Heart right ventricle (tissue), 16 donors: Measurements from ENCODE around the gene DHX29. TPM values are rescaled to one million over a fixed set of nuclear protein-coding genes. Genes with fewer than 3 reads are reported as not detected.

Experiments
- ATAC-seq, 8 donors: fragments of 200-7000 bp; cut with Tn5 transposase; one replicate each; pipeline ENCODE4 v1.9.1; 2020; ENCODE audit warnings: mild to moderate bottlenecking in 8 of 8, moderate library complexity in 8 of 8, moderate number of reproducible peaks in 1 of 8
- DNase-seq, 2 donors: peaks; one replicate each; pipeline ENCODE4 v3.0.0-alpha.2; 2020
- H3K27ac ChIP-seq, 10 donors: fragments of 200-600 bp; sonication (generic) in 2 of 10; one replicate each; pipeline versions ENCODE4 v1.5.0 to v1.8.0; 2020 to 2022; ENCODE audit warnings: mild to moderate bottlenecking in 3 of 10
- H3K27me3 ChIP-seq, 7 donors: fragments of 200-600 bp; one replicate each; pipeline ENCODE4 v1.8.0; 2021 to 2022; ENCODE audit warnings: mild to moderate bottlenecking in 2 of 7
- H3K36me3 ChIP-seq, 9 donors: fragments of 200-600 bp; sonication (generic) in 1 of 9; one replicate each; pipeline versions ENCODE4 v1.5.0 to v1.8.0; 2020 to 2022; ENCODE audit warnings: mild to moderate bottlenecking in 2 of 9
- H3K4me1 ChIP-seq, 9 donors: fragments of 200-600 bp; sonication (generic) in 1 of 9; one replicate each; pipeline versions ENCODE4 v1.5.0 to v1.8.0; 2020 to 2022; ENCODE audit warnings: mild to moderate bottlenecking in 4 of 9
- H3K4me3 ChIP-seq, 10 donors: fragments of 200-600 bp; sonication (generic) in 2 of 10; one replicate each; pipeline versions ENCODE4 v1.5.0 to v1.8.0; 2020 to 2022; ENCODE audit warnings: mild to moderate bottlenecking in 7 of 10, moderate library complexity in 2 of 10
- H3K9me3 ChIP-seq, 11 donors: fragments of 200-600 bp in 10 of 11; sonication (generic) in 2 of 11; one replicate each; pipeline versions ENCODE4 v1.5.0 to v1.8.0; 2013 to 2022; ENCODE audit warnings: mild to moderate bottlenecking in 2 of 11, control low read depth in 1 of 11, moderate library complexity in 1 of 11
- WGBS, 2 donors: extraction: QIAGEN DNeasy Blood & Tissue Kit; methylation state at CpG; one replicate each; pipeline ENCODE4 v1.1.7; 2013; ENCODE audit warnings: inconsistent platforms in 1 of 2; 5-methylcytosine and 5-hydroxymethylcytosine counted together
- intact Hi-C, 10 donors: fragments of 100-400 bp; cut with DNase I; formaldehyde crosslinking; loops; one replicate each; pipeline versions ENCODE4 v1.11.1 to v1.14.2; 2022
- polyA plus RNA-seq, 2 donors: library from polyadenylated mRNA; stranded (reverse); fragments of 200-250 nt; gene quantifications; one replicate each; pipeline ENCODE4 v1.2.3, GENCODE V29; 2013
- total RNA-seq, 10 donors: library from RNA; stranded (reverse); fragmentation: NEBNext Ultra II Directional in 3 of 10; extraction: Animal tissue kit (Norgen Biotek cat#: 25700) in 3 of 10; gene quantifications; one replicate each; pipeline versions ENCODE4 v1.2.1 to v1.2.4, GENCODE V29; 2021 to 2023
- TF ChIP-seq, protein P1 (sequence below), 9 donors: fragments of 200-600 bp; sonication (generic) in 2 of 9; IDR thresholded peaks; one replicate each; pipeline versions ENCODE4 v1.5.0 to v1.8.0; 2021 to 2022; ENCODE audit warnings: antibody characterized with exemption in 9 of 9, mild to moderate bottlenecking in 5 of 9, moderate library complexity in 1 of 9
- donor health status: Arrhythmogenic right ventricular cardiomyopathy.
- donor health status: ischemic (EF 13 %, LVEDD 7.1; RV severe dilation, severe dysfunction).
- donor health status: healthy with polysubstance abuse.
- donor health status: DM: no; HTN: yes; CAD: no.
- donor health status: DM: no; HTN: no; CAD: no.
- donor health status: ischemic (EF 25% LVEDD 6.9; RV normal size, moderate dysfunction).
- donor health status: ischemic (EF 25% LVEDD 5.7; RV mildly dilated, moderate dysfunction).
- donor health status: healthy.
- donor health status: DM: yes; HTN: yes; CAD: no.
- donor health status: Ischemic cardiomyopathy.
- donor health status: ischemic (EF 35%, LVEDD 5.7; RV mildly dilated, moderate dysfunction).
- donor health status: nonischemic (EF 11% LVEDD 7.7; RV severe dilation, severe dysfunction).
- donor health status: DM: yes; HTN: yes; CAD: no.
- donor health status: PGD.
- donor health status: ischemic (EF 29% LVEDD 5.4; RV normal size, mild dysfunction).
- donor health status: nonischemic (EF 23%, LVEDD 6.1; RV moderate dilation, normal function).

Gene DHX29
- total and polyA plus RNA-seq, 12 donors, result 7.6 to 25.8 (median 20.9) TPM

GRCh38 chr5:55316837-55317236 lies 9.3 kb upstream of the DHX29 start:
- no peak overlapping the region for H3K27ac ChIP-seq
- peaks cover 0 to 6% (median 0%) of the 10 kb centered on the region in 11 donors for H3K9me3 ChIP-seq
- ATAC-seq, result no peak
- H3K27me3 ChIP-seq, result no peaks in the 10 kb centered on the region
- no peak for DNase-seq
- no peaks in the 10 kb centered on the region for H3K36me3 ChIP-seq
- TF ChIP-seq, protein P1, sequence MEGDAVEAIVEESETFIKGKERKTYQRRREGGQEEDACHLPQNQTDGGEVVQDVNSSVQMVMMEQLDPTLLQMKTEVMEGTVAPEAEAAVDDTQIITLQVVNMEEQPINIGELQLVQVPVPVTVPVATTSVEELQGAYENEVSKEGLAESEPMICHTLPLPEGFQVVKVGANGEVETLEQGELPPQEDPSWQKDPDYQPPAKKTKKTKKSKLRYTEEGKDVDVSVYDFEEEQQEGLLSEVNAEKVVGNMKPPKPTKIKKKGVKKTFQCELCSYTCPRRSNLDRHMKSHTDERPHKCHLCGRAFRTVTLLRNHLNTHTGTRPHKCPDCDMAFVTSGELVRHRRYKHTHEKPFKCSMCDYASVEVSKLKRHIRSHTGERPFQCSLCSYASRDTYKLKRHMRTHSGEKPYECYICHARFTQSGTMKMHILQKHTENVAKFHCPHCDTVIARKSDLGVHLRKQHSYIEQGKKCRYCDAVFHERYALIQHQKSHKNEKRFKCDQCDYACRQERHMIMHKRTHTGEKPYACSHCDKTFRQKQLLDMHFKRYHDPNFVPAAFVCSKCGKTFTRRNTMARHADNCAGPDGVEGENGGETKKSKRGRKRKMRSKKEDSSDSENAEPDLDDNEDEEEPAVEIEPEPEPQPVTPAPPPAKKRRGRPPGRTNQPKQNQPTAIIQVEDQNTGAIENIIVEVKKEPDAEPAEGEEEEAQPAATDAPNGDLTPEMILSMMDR (IDR thresholded peaks at IDR 0.05), result no peak
- H3K4me1 ChIP-seq, result peaks cover 0 to 55% (median 29%) of the 10 kb centered on the region in 9 donors
- intact Hi-C loops, result no loop called here
- no peak overlapping the region for H3K4me3 ChIP-seq

DNA sequence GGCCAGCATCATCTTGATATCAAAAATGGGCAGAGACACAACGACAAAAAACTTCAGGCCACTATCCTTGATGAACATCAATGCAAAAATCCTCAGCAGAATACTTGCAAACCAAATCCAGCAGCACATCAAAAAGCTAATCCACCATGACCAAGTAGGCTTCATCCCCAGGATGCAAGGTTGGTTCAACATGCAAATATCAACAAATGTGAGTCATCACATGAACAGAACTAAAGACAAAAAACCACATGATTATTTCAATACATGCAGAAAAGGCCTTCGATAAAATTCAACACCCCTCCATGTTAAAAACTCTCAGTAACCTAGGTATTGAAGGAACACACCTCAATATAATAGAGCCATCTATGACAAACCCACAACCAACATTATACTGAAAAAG lies 8.8 kb upstream of the DHX29 start:
- intact Hi-C loops, result no loop called here
- TF ChIP-seq, protein P1 (IDR thresholded peaks at IDR 0.05), result no peak
- Histone ChIP-seq H3K27me3 (no peaks in the 10 kb centered on the region), H3K36me3 (peaks cover 0 to 2% (median 0%) of the 10 kb centered on the region in 9 donors), H3K27ac (no peak overlapping the region), H3K4me1 (peaks cover 0 to 56% (median 29%) of the 10 kb centered on the region in 9 donors), H3K4me3 (no peak overlapping the region), H3K9me3 (peaks cover 0 to 6% (median 0%) of the 10 kb centered on the region in 11 donors)
- 95 to 99% methylated on average over 2 of the region's 2 CpGs for WGBS, 2 donors
- DNase-seq, result no peak
- ATAC-seq, result no peak

DNA sequence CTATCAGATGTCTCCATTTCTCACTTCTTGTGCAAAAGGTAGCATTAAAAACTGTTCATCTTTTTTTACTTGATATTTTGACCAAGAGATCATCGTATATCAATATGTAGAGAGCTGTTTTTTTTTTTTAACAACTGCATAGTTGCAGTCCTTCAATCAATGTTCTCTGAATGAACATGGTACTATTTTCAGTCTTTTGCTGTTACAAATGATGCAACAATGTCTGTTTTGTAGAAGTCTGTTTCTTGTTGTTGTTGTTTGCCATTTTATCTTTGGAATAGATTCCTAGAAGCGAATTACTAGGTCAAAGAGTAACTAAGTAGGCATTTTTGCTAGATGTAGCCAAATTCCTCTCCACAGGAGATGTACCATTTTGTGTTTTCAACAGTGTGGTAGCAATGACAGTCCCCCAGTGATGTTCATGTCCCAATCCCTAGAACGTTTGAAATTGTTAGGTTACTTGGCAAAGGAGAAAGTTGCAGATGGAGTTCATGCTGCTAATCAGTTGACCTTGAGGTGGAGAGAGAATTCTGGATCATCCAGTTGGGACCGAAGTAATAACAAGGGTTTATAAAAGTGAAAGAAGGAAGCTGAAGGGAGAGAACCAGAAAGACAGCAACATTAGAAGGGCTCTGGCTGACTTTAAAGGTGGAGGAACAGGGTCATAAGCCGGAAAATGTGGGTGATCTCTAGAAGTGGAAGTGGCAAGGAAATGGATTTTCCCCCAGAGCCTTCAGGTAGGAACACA lies 6.5 kb upstream of the DHX29 start:
- H3K9me3 ChIP-seq, result peaks cover 0 to 6% (median 0%) of the 10 kb centered on the region in 11 donors
- peak overlapping the region in 2 of 10 donors; percentile 21 to 28 for H3K27ac ChIP-seq
- intact Hi-C loops, result no loop called here
- TF ChIP-seq, protein P1 (IDR thresholded peaks at IDR 0.05), result no peak
- peaks cover 0 to 10% (median 0%) of the 10 kb centered on the region in 9 donors for H3K36me3 ChIP-seq
- DNase-seq (no peak), ATAC-seq (no peak)
- 65 to 67% methylated on average over 5 of the region's 5 CpGs for WGBS, 2 donors
- no peak overlapping the region for H3K4me3 ChIP-seq
- H3K27me3 ChIP-seq, result no peaks in the 10 kb centered on the region
- H3K4me1 ChIP-seq, result peaks cover 0 to 57% (median 37%) of the 10 kb centered on the region in 9 donors

- ATAC-seq, result peak in 3 of 8 donors; percentile 3 to 11 (median 10)
- Histone ChIP-seq H3K4me3 (peak overlapping the region; percentile 67 to 97 (median 80)), H3K27ac (peak overlapping the region; percentile 81 to 99 (median 90)), H3K36me3 (peaks cover 0 to 10% (median 0%) of the 10 kb centered on the region in 9 donors), H3K27me3 (no peaks in the 10 kb centered on the region), H3K9me3 (no peaks in the 10 kb centered on the region), H3K4me1 (peaks cover 11 to 86% (median 64%) of the 10 kb centered on the region in 9 donors)
- DNase-seq, result peak in 1 of 2 donors; percentile 4
- intact Hi-C loops, result no loop called here
- WGBS, 2 donors, result 1 to 2% methylated on average over 13 of the region's 13 CpGs
- TF ChIP-seq, protein P1 (IDR thresholded peaks at IDR 0.05), result no peak
Measured at GRCh38 chr5:55308254-55308836, 851 bp upstream of the DHX29 start.
